HCT116 (cell line): ENCODE measurements around the gene CISD3. TPM values are rescaled to one million over a fixed set of nuclear protein-coding genes. Genes with fewer than 3 reads are reported as not detected.
A peak's percentile ranks its signal among the peaks of the same experiment; 100 is the strongest.

ENCODE experiments used
- ATAC-seq: fragments of 200-7000 bp; cut with Tn5 transposase; 2 replicates; pipeline ENCODE4 v1.9.1; 2020; ENCODE audit warnings: mild to moderate bottlenecking, moderate library complexity
- BruUV-seq: library from RNA; stranded (reverse); fragments of 400-500 nt; replicated peaks from 2 replicates; lab custom pipeline; 2021; lab: Mats Ljungman, UMichigan
- CTCF ChIA-PET: fragments of 300-600 bp; sonication (Branson Sonifier 250); formaldehyde crosslinking; loops from one replicate; lab custom pipeline; 2021; ENCODE audit warnings: antibody characterized with exemption; lab: Charles Lee
- POLR2A ChIA-PET: fragments of 300-600, 350-600 bp; sonication (Branson Sonifier 250); formaldehyde crosslinking; loops from one replicate; lab custom pipeline; 2021; ENCODE audit warnings: antibody characterized with exemption; lab: Charles Lee
- RAD21 ChIA-PET, 2 experiments: fragments of 300-600 bp; sonication (Branson Sonifier 250); formaldehyde crosslinking; loops; one replicate each; lab custom pipeline; 2023; ENCODE audit warnings: low total read pairs in 2 of 2; ENCODE audit not compliant: uncharacterized antibody in 2 of 2, unreplicated experiment in 2 of 2, low non-redundant PET in 1 of 2; lab: Charles Lee
- DNase-seq: peaks from one replicate; pipeline ENCODE4 v3.0.0-alpha.2; 2010; ENCODE audit warnings: low read depth, low spot score
- H2AFZ ChIP-seq: fragments of 200-600 bp; shearing (Covaris generic), sonication (generic); 2 replicates; pipeline ENCODE4 v1.6.1; 2017; ENCODE audit warnings: low read depth, mixed run types, mixed read lengths, antibody characterized with exemption, low read length; ENCODE audit not compliant: poor library complexity, severe bottlenecking
- H3K27ac ChIP-seq: 2 replicates; pipeline ENCODE4 v1.5.1; 2012; ENCODE audit warnings: low read depth, low read length
- H3K27me3 ChIP-seq: fragments of 200-600 bp; sonication (generic); 2 replicates; pipeline ENCODE4 v1.6.1; 2016; ENCODE audit warnings: mixed run types, low read length, mixed read lengths; ENCODE audit not compliant: insufficient read depth
- H3K36me3 ChIP-seq, 2 experiments: fragments of 200-500 bp in 1 of 2; fragments of 200-600 bp in 1 of 2; sonication (Bioruptor generic) in 1 of 2; sonication (generic) in 1 of 2; 2 replicates each; pipeline versions ENCODE4 v1.5.1 to v1.6.1; 2014 to 2016; ENCODE audit warnings: low read length in 2 of 2, inconsistent platforms in 1 of 2, mixed read lengths in 1 of 2, mixed run types in 1 of 2; ENCODE audit not compliant: insufficient read depth in 2 of 2, control insufficient read depth in 1 of 2
- H3K4me1 ChIP-seq, 2 experiments: fragments of 200-600 bp in 1 of 2; sonication (generic) in 1 of 2; 2 replicates each; pipeline versions ENCODE4 v1.5.1 to v1.6.1; 2012 to 2017; ENCODE audit warnings: low read length in 2 of 2, inconsistent platforms in 1 of 2, mild to moderate bottlenecking in 1 of 2, mixed read lengths in 1 of 2, mixed run types in 1 of 2, moderate library complexity in 1 of 2; ENCODE audit not compliant: insufficient read depth in 2 of 2, control insufficient read depth in 1 of 2
- H3K4me2 ChIP-seq: fragments of 200-600 bp; sonication (generic); 2 replicates; pipeline ENCODE4 v1.6.1; 2017; ENCODE audit warnings: mixed run types, low read length, mixed read lengths
- H3K4me3 ChIP-seq, 2 experiments: fragments of 200-600 bp in 1 of 2; sonication (generic) in 1 of 2; replicated peaks in 1 of 2; 2 replicates each; pipeline ENCODE4 v1.5.1; 2011 to 2016; ENCODE audit warnings: low read length in 2 of 2, control low read depth in 1 of 2, low read depth in 1 of 2, mild to moderate bottlenecking in 1 of 2, mixed read lengths in 1 of 2, mixed run types in 1 of 2
- H3K79me2 ChIP-seq: fragments of 200-600 bp; sonication (generic); 2 replicates; pipeline ENCODE4 v1.6.1; 2017; ENCODE audit warnings: mild to moderate bottlenecking, mixed run types, low read length, moderate library complexity, mixed read lengths; ENCODE audit not compliant: insufficient read depth
- H3K9ac ChIP-seq: fragments of 200-600 bp; sonication (generic); 2 replicates; pipeline ENCODE4 v1.6.1; 2016; ENCODE audit warnings: low read length, mixed read lengths
- H3K9me2 ChIP-seq: fragments of 200-600 bp; sonication (generic), shearing (Covaris generic); 2 replicates; pipeline ENCODE4 v1.6.1; 2017; ENCODE audit warnings: mixed run types, mild to moderate bottlenecking, moderate library complexity; ENCODE audit not compliant: insufficient read depth
- H3K9me3 ChIP-seq, 2 experiments: fragments of 200-500 bp in 1 of 2; fragments of 200-600 bp in 1 of 2; sonication (Bioruptor generic) in 1 of 2; sonication (generic) in 1 of 2; 2 replicates each; pipeline ENCODE4 v1.6.1; 2014 to 2017; ENCODE audit warnings: low read length in 2 of 2, mixed read lengths in 2 of 2, inconsistent platforms in 1 of 2, low read depth in 1 of 2, mild to moderate bottlenecking in 1 of 2, mixed run types in 1 of 2, moderate library complexity in 1 of 2; ENCODE audit not compliant: control insufficient read depth in 1 of 2, insufficient read depth in 1 of 2
- H4K20me1 ChIP-seq: fragments of 200-600 bp; sonication (generic), shearing (Covaris generic); 2 replicates; pipeline ENCODE4 v1.6.1; 2017; ENCODE audit warnings: mixed run types, mild to moderate bottlenecking, moderate library complexity; ENCODE audit not compliant: insufficient read depth
- ATF3 ChIP-seq: IDR thresholded peaks from 2 replicates; pipeline ENCODE4 v1.6.1; 2012
- EGR1 ChIP-seq: IDR thresholded peaks from 2 replicates; pipeline ENCODE4 v1.6.1; 2012; ENCODE audit warnings: low read depth
- JUND ChIP-seq: IDR thresholded peaks from 2 replicates; pipeline ENCODE4 v1.6.1; 2012
- MAX ChIP-seq: IDR thresholded peaks from 2 replicates; pipeline ENCODE4 v1.6.1; 2012
- POLR2AphosphoS5 ChIP-seq: IDR thresholded peaks from 2 replicates; pipeline ENCODE4 v1.6.1; 2011; ENCODE audit warnings: mild to moderate bottlenecking, low read depth, low read length, moderate library complexity
- RAD21 ChIP-seq: IDR thresholded peaks from 2 replicates; pipeline ENCODE4 v1.6.1; 2012; ENCODE audit warnings: low read depth, mild to moderate bottlenecking
- YY1 ChIP-seq: IDR thresholded peaks from 2 replicates; pipeline ENCODE4 v1.6.1; 2011; ENCODE audit warnings: low read length, low read depth, moderate library complexity, mild to moderate bottlenecking; ENCODE audit not compliant: insufficient replicate concordance; ENCODE audit errors: extremely low read depth
- intact Hi-C: fragments of 100-400 bp; cut with micrococcal nuclease; formaldehyde crosslinking; loops from 2 replicates; pipeline ENCODE4 v1.10.0; 2022
- total RNA-seq: library from RNA; stranded (reverse); gene quantifications from one replicate; pipeline ENCODE4 v1.2.1, GENCODE V29; 2021; ENCODE audit not compliant: unreplicated experiment

Gene CISD3
- total RNA-seq, 1 experiment from 2014 or later, result 50.2 TPM

GRCh38 chr17:38747463-38748148 lies 17.5 kb downstream of the CISD3 start:
- Histone ChIP-seq H3K4me3 (peak overlapping the region; percentile 99 to 100), H3K9me2 (no peaks in the 10 kb centered on the region), H3K27ac (peak overlapping the region; percentile 95), H3K4me1 (peaks cover 34 to 67% of the 10 kb centered on the region in 2 experiments), H3K4me2 (peak overlapping the region; percentile 90), H3K27me3 (no peaks in the 10 kb centered on the region), H3K9ac (peak overlapping the region; percentile 95), H2AFZ (no peak overlapping the region), H4K20me1 (no peaks in the 10 kb centered on the region), H3K36me3 (0 out of 4 replicates have a peak, but pooled peaks cover 0 to 2% of the 10 kb centered on the region in 2 experiments), H3K79me2 (peaks cover 69% of the 10 kb centered on the region), H3K9me3 (no peaks in the 10 kb centered on the region)
- CTCF ChIA-PET, result interaction anchor here (1.0 kb wide), 1 partner anchor 12 kb away, joined by 3 read pairs; no protein-coding TSS in a partner anchor
- intact Hi-C loops, result no loop called here
- ATAC-seq, result no peak
- POLR2A ChIA-PET, result no interaction called here
- DNase-seq, result no peak
- RAD21 ChIA-PET, result no interaction called here
- BruUV-seq, result no TSS peak
- no peak for TF ChIP-seq JUND
- peak; percentile 64 for TF ChIP-seq YY1

- H3K36me3 ChIP-seq, result no peaks in the 10 kb centered on the region; a peak in 1 of 4 replicates
- peak; percentile 15 for TF ChIP-seq YY1
- TF ChIP-seq POLR2AphosphoS5, result peak; percentile 61
- no peak for TF ChIP-seq ATF3
- TF ChIP-seq MAX, result peak; percentile 48; the same call in 1 of the 2 replicates
- 0 out of 2 replicates have a peak, but pooled peaks have one; percentile 30 for TF ChIP-seq EGR1
- no peak for TF ChIP-seq RAD21
- POLR2A ChIA-PET, result no interaction called here
- H3K9me2 ChIP-seq, result no peaks in the 10 kb centered on the region
- no peak within 1 kb of the TSS for H2AFZ ChIP-seq
- no peaks in the 10 kb centered on the region for H3K9me3 ChIP-seq
- H3K79me2 ChIP-seq, result peaks cover 69% of the 10 kb centered on the region
- no TSS peak for BruUV-seq
- H3K27ac ChIP-seq, result peak within 1 kb of the TSS; percentile 100
- H3K27me3 ChIP-seq, result no peaks in the 10 kb centered on the region
- intact Hi-C loops, result no loop called here
- ATAC-seq (peak; percentile 26), DNase-seq (peak; percentile 71)
- RAD21 ChIA-PET, result no interaction called here
- H3K4me2 ChIP-seq, result peak within 1 kb of the TSS; percentile 94
- peak within 1 kb of the TSS; percentile 95 for H3K9ac ChIP-seq
- peak within 1 kb of the TSS; percentile 99 to 100 for H3K4me3 ChIP-seq
- peaks cover 34 to 65% of the 10 kb centered on the region in 2 experiments for H3K4me1 ChIP-seq
- CTCF ChIA-PET, result interaction anchor here (1.0 to 1.8 kb wide), 2 partner anchors 13 kb away, joined by 3 to 5 read pairs; no protein-coding TSS in a partner anchor
- H4K20me1 ChIP-seq, result no peaks in the 10 kb centered on the region
Measured at GRCh38 chr17:38748149-38748891, 18.2 kb downstream of the CISD3 start, which contains the start of gene PCGF2. TSS of gene PCGF2 (minus strand) at chr17:38748336. CDS start at chr17:38740402, 7,934 bp downstream.
